HepG2 (cell line): ENCODE data around the gene PBOV1.

Experiments used
- ESRRA ChIP-seq: sonication (generic); formaldehyde crosslinking; IDR thresholded peaks from 2 replicates; pipeline ENCODE4 v1.5.1; 2020; ENCODE audit warnings: mild to moderate bottlenecking, low read depth, missing genetic modification reagents
- GRHL1 ChIP-seq: sonication (generic); formaldehyde crosslinking; conservative IDR thresholded peaks from 2 replicates; pipeline ENCODE4 v1.8.0; 2022; ENCODE audit warnings: missing genetic modification reagents
- HINFP ChIP-seq: sonication (generic); formaldehyde crosslinking; IDR thresholded peaks from 2 replicates; pipeline ENCODE4 v1.4.0; 2020; ENCODE audit warnings: low read depth, mild to moderate bottlenecking, missing genetic modification reagents
- KAT8 ChIP-seq: IDR thresholded peaks from 2 replicates; pipeline ENCODE4 v1.6.1; 2016; ENCODE audit warnings: missing genetic modification reagents, missing compliant biosample characterization
- NR2F2 ChIP-seq: IDR thresholded peaks from 2 replicates; pipeline ENCODE4 v1.6.1; 2012; ENCODE audit warnings: low read depth, inconsistent platforms, borderline replicate concordance
- RERE ChIP-seq: IDR thresholded peaks from 2 replicates; pipeline ENCODE4 v1.6.1; 2016; ENCODE audit warnings: low read depth, missing genetic modification reagents, missing compliant biosample characterization
- SATB2 ChIP-seq: sonication (generic); formaldehyde crosslinking; IDR thresholded peaks from 2 replicates; pipeline ENCODE4 v1.5.0; 2020; ENCODE audit warnings: missing genetic modification reagents
- SP1 ChIP-seq, 2 experiments: fragments of 450-650 bp in 1 of 2; sonication (generic) in 1 of 2; formaldehyde crosslinking in 1 of 2; IDR thresholded peaks; 2 replicates each; pipeline versions ENCODE4 v1.4.0 to v1.6.1; 2016 to 2020; ENCODE audit warnings: missing genetic modification reagents in 1 of 2
- ZNF24 ChIP-seq: fragments of 450-650 bp; IDR thresholded peaks from 2 replicates; pipeline ENCODE4 v1.6.1; 2017; ENCODE audit warnings: antibody characterized with exemption, mild to moderate bottlenecking
- ZNF326 ChIP-seq: sonication (generic); formaldehyde crosslinking; IDR thresholded peaks from 2 replicates; pipeline ENCODE4 v1.4.0; 2020; ENCODE audit warnings: missing genetic modification reagents, borderline replicate concordance
- ZNF367 ChIP-seq: sonication (generic); formaldehyde crosslinking; IDR thresholded peaks from 2 replicates; pipeline ENCODE4 v1.4.0; 2020; ENCODE audit warnings: missing genetic modification reagents, borderline replicate concordance
- TF ChIP-seq, protein P1 (sequence below), 2 experiments: IDR thresholded peaks; 2 replicates each; pipeline ENCODE4 v1.6.1; 2011 to 2012; ENCODE audit warnings: low read length in 2 of 2, borderline replicate concordance in 1 of 2, low read depth in 1 of 2, mild to moderate bottlenecking in 1 of 2, moderate library complexity in 1 of 2
- TF ChIP-seq, protein P2 (sequence below), 2 experiments: sonication (generic) in 1 of 2; formaldehyde crosslinking in 1 of 2; IDR thresholded peaks; 2 replicates each; pipeline versions ENCODE4 v1.4.0 to v1.6.1; 2018 to 2020; ENCODE audit warnings: missing genetic modification reagents in 2 of 2, borderline replicate concordance in 1 of 2, low read depth in 1 of 2, mild to moderate bottlenecking in 1 of 2, missing biosample characterization in 1 of 2
- TF ChIP-seq, protein P3 (sequence below): IDR thresholded peaks from 2 replicates; pipeline ENCODE4 v1.6.1; 2012; ENCODE audit warnings: inconsistent platforms

GRCh38 chr6:138258991-138259390, 40.7 kb upstream of the PBOV1 start:
- TF ChIP-seq GRHL1 (CRISPR knock-in tag) (no peak), ZNF367 (CRISPR knock-in tag) (no peak), SP1 (IDR thresholded peaks at IDR 0.05) (no peak), SP1 (CRISPR knock-in tag; IDR thresholded peaks at IDR 0.05) (no peak), ZNF326 (CRISPR knock-in tag) (no peak), SATB2 (CRISPR knock-in tag) (no peak), NR2F2 (no peak), ZNF24 (no peak), HINFP (CRISPR knock-in tag) (no peak), ESRRA (CRISPR knock-in tag) (peak; percentile 77; the same call in 1 of the 2 replicates), KAT8 (CRISPR knock-in tag) (no peak; the same call in 1 of the 2 replicates), RERE (CRISPR knock-in tag) (no peak)
- TF ChIP-seq, protein P1, sequence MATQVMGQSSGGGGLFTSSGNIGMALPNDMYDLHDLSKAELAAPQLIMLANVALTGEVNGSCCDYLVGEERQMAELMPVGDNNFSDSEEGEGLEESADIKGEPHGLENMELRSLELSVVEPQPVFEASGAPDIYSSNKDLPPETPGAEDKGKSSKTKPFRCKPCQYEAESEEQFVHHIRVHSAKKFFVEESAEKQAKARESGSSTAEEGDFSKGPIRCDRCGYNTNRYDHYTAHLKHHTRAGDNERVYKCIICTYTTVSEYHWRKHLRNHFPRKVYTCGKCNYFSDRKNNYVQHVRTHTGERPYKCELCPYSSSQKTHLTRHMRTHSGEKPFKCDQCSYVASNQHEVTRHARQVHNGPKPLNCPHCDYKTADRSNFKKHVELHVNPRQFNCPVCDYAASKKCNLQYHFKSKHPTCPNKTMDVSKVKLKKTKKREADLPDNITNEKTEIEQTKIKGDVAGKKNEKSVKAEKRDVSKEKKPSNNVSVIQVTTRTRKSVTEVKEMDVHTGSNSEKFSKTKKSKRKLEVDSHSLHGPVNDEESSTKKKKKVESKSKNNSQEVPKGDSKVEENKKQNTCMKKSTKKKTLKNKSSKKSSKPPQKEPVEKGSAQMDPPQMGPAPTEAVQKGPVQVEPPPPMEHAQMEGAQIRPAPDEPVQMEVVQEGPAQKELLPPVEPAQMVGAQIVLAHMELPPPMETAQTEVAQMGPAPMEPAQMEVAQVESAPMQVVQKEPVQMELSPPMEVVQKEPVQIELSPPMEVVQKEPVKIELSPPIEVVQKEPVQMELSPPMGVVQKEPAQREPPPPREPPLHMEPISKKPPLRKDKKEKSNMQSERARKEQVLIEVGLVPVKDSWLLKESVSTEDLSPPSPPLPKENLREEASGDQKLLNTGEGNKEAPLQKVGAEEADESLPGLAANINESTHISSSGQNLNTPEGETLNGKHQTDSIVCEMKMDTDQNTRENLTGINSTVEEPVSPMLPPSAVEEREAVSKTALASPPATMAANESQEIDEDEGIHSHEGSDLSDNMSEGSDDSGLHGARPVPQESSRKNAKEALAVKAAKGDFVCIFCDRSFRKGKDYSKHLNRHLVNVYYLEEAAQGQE (IDR thresholded peaks at IDR 0.05; ENCODE audit: borderline replicate concordance in 1 of 2, low read depth in 1 of 2, low read length in 2 of 2) = no peak; a peak in 1 of 4 replicates
- TF ChIP-seq, protein P2, sequence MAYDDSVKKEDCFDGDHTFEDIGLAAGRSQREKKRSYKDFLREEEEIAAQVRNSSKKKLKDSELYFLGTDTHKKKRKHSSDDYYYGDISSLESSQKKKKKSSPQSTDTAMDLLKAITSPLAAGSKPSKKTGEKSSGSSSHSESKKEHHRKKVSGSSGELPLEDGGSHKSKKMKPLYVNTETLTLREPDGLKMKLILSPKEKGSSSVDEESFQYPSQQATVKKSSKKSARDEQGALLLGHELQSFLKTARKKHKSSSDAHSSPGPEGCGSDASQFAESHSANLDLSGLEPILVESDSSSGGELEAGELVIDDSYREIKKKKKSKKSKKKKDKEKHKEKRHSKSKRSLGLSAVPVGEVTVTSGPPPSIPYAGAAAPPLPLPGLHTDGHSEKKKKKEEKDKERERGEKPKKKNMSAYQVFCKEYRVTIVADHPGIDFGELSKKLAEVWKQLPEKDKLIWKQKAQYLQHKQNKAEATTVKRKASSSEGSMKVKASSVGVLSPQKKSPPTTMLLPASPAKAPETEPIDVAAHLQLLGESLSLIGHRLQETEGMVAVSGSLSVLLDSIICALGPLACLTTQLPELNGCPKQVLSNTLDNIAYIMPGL (CRISPR knock-in tag; IDR thresholded peaks at IDR 0.05; ENCODE audit: borderline replicate concordance in 1 of 2, low read depth in 1 of 2) = no peak
- TF ChIP-seq, protein P3, sequence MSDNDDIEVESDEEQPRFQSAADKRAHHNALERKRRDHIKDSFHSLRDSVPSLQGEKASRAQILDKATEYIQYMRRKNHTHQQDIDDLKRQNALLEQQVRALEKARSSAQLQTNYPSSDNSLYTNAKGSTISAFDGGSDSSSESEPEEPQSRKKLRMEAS = 0 out of 2 replicates have a peak, but pooled peaks have one; percentile 32
